OCI-M1 (cell line): ENCODE results near the gene COL21A1.

ENCODE experiments used
- DNase-seq: peaks from one replicate; lab custom pipeline; 2025; lab: John Stamatoyannopoulos, UW

COL21A1 gene

GRCh38 chr6:56188429-56188828 lies 59.0 kb downstream of the COL21A1 start:
- no peak for DNase-seq

GRCh38 chr6:56187686-56188085 lies 59.7 kb downstream of the COL21A1 start:
- no peak for DNase-seq

- DNase-seq = no peak
These were observed 70.6 kb downstream of the COL21A1 start for GRCh38 chr6:56176741-56177140.

- no peak for DNase-seq
These were observed 74.2 kb downstream of the COL21A1 start for GRCh38 chr6:56173228-56173627.

- peak; percentile 28 for DNase-seq
These were observed 75.2 kb downstream of the COL21A1 start for GRCh38 chr6:56172144-56172543.

- DNase-seq = no peak
These were observed 78.0 kb downstream of the COL21A1 start for GRCh38 chr6:56169366-56169765.

GRCh38 chr6:56168596-56168995 lies 78.8 kb downstream of the COL21A1 start:
- DNase-seq = no peak

GRCh38 chr6:56162081-56162480 lies 85.3 kb downstream of the COL21A1 start:
- DNase-seq = no peak

GRCh38 chr6:56160489-56160888 lies 86.9 kb downstream of the COL21A1 start:
- no peak for DNase-seq

GRCh38 chr6:56158571-56158970 lies 88.8 kb downstream of the COL21A1 start:
- DNase-seq = no peak

GRCh38 chr6:56156643-56157042 lies 90.7 kb downstream of the COL21A1 start:
- DNase-seq = no peak

GRCh38 chr6:56155634-56156141 lies 91.7 kb downstream of the COL21A1 start:
- no peak for DNase-seq

GRCh38 chr6:56154076-56154475 lies 93.3 kb downstream of the COL21A1 start:
- DNase-seq = no peak

GRCh38 chr6:56152611-56153010 lies 94.8 kb downstream of the COL21A1 start:
- DNase-seq = no peak

- no peak for DNase-seq
These were observed 95.7 kb downstream of the COL21A1 start for GRCh38 chr6:56151609-56152224.

- DNase-seq = peak; percentile 17
These were observed 98.7 kb downstream of the COL21A1 start for GRCh38 chr6:56148488-56149186.

GRCh38 chr6:56147766-56148165 lies 99.6 kb downstream of the COL21A1 start:
- no peak for DNase-seq

GRCh38 chr6:56146086-56146485 lies 101.3 kb downstream of the COL21A1 start:
- DNase-seq = no peak

GRCh38 chr6:56145616-56146015 lies 101.8 kb downstream of the COL21A1 start:
- no peak for DNase-seq

- no peak for DNase-seq
These were observed 102.6 kb downstream of the COL21A1 start for GRCh38 chr6:56144538-56145324.

GRCh38 chr6:56143796-56144195 lies 103.6 kb downstream of the COL21A1 start:
- DNase-seq = no peak

- DNase-seq = no peak
These were observed 107.3 kb downstream of the COL21A1 start for GRCh38 chr6:56140090-56140489.

GRCh38 chr6:56115715-56116114 lies 131.7 kb downstream of the COL21A1 start:
- no peak for DNase-seq
